ENCODE results near the gene CHD9. TPM values are rescaled to one million over a fixed set of nuclear protein-coding genes. Genes with fewer than 3 reads are reported as not detected.
A peak's percentile ranks its signal among the peaks of the same experiment; 100 is the strongest.
"Not testable (repeated sequence)": the region's sequence is repeated elsewhere in the genome, so short reads cannot be mapped to it uniquely, and the experiment has no call there.

Gene CHD9
- total RNA-seq, 6 experiments from 2014 or later: 19.8 to 44.3 (median 30.2) TPM

- H3K36me3 ChIP-seq: no peaks in the 10 kb centered on the region
- no peak for TF ChIP-seq POLR2A (IDR thresholded peaks at IDR 0.05)
- no peak for TF ChIP-seq CTCF (IDR thresholded peaks at IDR 0.05)
- no peaks in the 10 kb centered on the region for H3K27me3 ChIP-seq
- no peak overlapping the region for H3K27ac ChIP-seq
- WGBS (ENCODE audit: insufficient coverage, low coverage, low lambda C conversion rate, missing lambda C conversion rate): 43% methylated on average over 3 of the region's 11 CpGs
- DNase-seq: no peak
- H3K4me1 ChIP-seq: peaks cover 0 to 11% (median 2%) of the 10 kb centered on the region in 4 donors
- H3K4me3 ChIP-seq: no peak overlapping the region
- intact Hi-C loops (cut with DNase I): no loop called here
- ATAC-seq: peak in 1 of 4 donors; percentile 8
- H3K9me3 ChIP-seq: no peaks in the 10 kb centered on the region
These were observed 10.7 kb upstream of the CHD9 start for GRCh38 chr16:53043986-53044601.

DNA sequence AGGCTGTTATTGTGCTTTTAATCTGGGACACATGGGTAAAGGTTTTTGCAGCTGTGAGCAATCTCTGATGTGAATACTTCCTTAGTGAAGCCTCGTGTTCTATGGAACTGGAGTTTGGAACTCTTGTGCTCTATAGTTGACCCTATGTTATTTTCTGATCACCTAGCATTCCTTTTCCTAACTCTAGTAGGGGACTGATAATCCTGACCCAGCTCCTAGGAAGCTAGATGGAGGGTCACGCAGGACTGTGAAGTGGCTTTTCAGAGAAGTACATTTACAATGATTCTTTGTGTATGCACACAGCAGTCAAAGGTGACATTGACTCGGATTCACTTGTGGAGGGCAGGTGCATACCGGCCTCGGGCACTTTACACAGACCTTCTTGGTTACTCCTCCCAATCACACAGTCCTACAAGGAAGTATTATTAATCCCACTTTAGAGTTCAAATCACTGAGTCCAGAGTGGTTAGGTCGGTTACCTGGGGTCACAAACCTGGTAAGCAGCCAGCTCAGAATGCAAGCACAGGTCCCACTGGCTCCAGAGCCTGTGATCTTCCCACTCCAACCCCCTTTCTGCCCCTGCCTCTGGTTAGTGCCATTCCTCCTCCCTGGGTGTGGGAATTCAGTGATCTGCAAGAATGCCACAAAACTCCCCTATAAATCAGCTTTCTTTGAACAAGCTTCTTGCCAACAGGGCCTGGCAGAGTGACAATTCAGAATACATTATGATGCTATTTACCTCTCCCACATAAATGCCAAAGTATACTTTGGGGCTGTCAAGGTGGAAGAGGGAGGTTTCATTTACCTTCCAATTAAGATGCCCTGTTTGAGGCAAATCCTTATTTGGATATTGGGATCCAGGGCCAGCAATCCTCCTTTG is 9.2 kb upstream of the CHD9 start:
- no peaks in the 10 kb centered on the region for H3K9me3 ChIP-seq
- peaks cover 0 to 11% (median 2%) of the 10 kb centered on the region in 4 donors for H3K4me1 ChIP-seq
- TF ChIP-seq POLR2A (IDR thresholded peaks at IDR 0.05) (no peak), CTCF (IDR thresholded peaks at IDR 0.05) (no peak)
- H3K4me3 ChIP-seq: no peak overlapping the region
- H3K36me3 ChIP-seq: no peaks in the 10 kb centered on the region
- no peak for ATAC-seq
- H3K27ac ChIP-seq: no peak overlapping the region
- DNase-seq: no peak
- no peaks in the 10 kb centered on the region for H3K27me3 ChIP-seq
- intact Hi-C loops (cut with DNase I): no loop called here
- WGBS (ENCODE audit: insufficient coverage, low coverage, low lambda C conversion rate, missing lambda C conversion rate): 68% methylated on average over 5 of the region's 6 CpGs

DNA sequence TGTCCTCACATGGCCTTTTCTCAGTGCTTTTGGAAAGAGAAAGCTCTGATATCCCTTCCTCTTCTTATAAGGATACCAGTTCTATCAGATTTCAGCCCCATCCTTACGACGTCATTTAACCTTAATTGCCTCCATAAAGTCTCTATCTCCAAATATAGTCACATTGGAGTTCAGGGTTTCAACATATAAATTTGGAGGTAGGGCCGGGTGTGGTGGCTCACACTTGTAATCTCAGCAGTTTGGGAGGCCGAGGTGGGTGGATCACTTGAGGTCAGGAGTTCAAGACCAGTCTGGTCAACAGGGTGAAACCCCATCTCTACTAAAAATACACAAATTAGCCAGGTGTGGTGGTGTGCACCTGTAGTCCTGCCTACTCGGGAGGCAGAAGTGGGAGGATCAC is 7.3 kb upstream of the CHD9 start:
- H3K4me3 ChIP-seq; DNase-seq; H3K27me3 ChIP-seq; intact Hi-C loops (cut with DNase I); H3K9me3 ChIP-seq; ATAC-seq; H3K36me3 ChIP-seq: not testable (repeated sequence)
- peak overlapping the region in 2 of 3 donors; percentile 5 to 70 for H3K27ac ChIP-seq
- WGBS (ENCODE audit: insufficient coverage, low coverage, low lambda C conversion rate, missing lambda C conversion rate): 80% methylated on average over 5 of the region's 5 CpGs
- peaks cover 0 to 15% (median 5%) of the 10 kb centered on the region in 4 donors for H3K4me1 ChIP-seq

- ATAC-seq (peak; percentile 79 to 85 (median 82)), DNase-seq (peak; percentile 48 to 79 (median 67))
- intact Hi-C loops (cut with DNase I): no loop called here
- Histone ChIP-seq H3K4me3 (no peak overlapping the region), H3K36me3 (no peaks in the 10 kb centered on the region), H3K9me3 (no peaks in the 10 kb centered on the region), H3K27me3 (no peaks in the 10 kb centered on the region), H3K27ac (peak overlapping the region; percentile 5 to 70 (median 54)), H3K4me1 (peaks cover 0 to 19% (median 5%) of the 10 kb centered on the region in 4 donors)
- 35% methylated on average over 4 of the region's 4 CpGs for WGBS (ENCODE audit: insufficient coverage, low coverage, low lambda C conversion rate, missing lambda C conversion rate)
- no peak for TF ChIP-seq POLR2A (IDR thresholded peaks at IDR 0.05)
- TF ChIP-seq CTCF (IDR thresholded peaks at IDR 0.05): no peak
These were observed 6.5 kb upstream of the CHD9 start for GRCh38 chr16:53048139-53048915.

DNA sequence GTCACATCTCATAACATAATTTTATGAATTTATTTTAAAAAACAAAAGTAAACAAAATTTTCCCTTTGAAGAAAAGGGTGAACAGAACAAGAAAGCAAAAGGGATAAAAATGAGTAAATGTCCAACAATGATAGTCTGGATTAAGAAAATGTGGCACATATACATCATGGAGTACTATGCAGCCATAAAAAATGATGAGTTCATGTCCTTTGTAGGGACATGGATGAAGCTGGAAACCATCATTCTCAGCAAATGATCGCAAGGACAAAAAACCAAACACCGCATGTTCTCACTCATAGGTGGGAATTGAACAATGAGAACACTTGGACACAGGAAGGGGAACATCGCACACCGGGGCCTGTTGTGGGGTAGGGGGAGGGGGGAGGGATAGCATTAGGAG is 3.5 kb upstream of the CHD9 start:
- intact Hi-C loops (cut with DNase I); H3K27ac ChIP-seq: not testable (repeated sequence)
- WGBS (ENCODE audit: insufficient coverage, low coverage, low lambda C conversion rate, missing lambda C conversion rate): 96% methylated on average over 4 of the region's 4 CpGs

More for the DNA sequence above, 3.5 kb upstream of the CHD9 start:
- H3K9me3 ChIP-seq, DNase-seq, H3K4me3 ChIP-seq, H3K36me3 ChIP-seq, ATAC-seq, H3K27me3 ChIP-seq: not testable (repeated sequence)
- H3K4me1 ChIP-seq: peaks cover 0 to 39% (median 8%) of the 10 kb centered on the region in 4 donors
